Ovary (tissue), 3 donors: ENCODE measurements around the gene LMO1.

Source experiments
- CTCF ChIP-seq, 3 donors: fragments of 450-650 bp in 2 of 3; fragments of 200-600 bp in 1 of 3; IDR thresholded peaks; one replicate each; pipeline versions ENCODE4 v1.5.1 to v1.8.0; 2016 to 2022; ENCODE audit warnings: antibody characterized with exemption in 3 of 3, mild to moderate bottlenecking in 1 of 3
- EP300 ChIP-seq: sonication (generic); formaldehyde crosslinking; IDR thresholded peaks from one replicate; pipeline ENCODE4 v1.6.1; 2017; ENCODE audit warnings: antibody characterized with exemption
- POLR2A ChIP-seq: fragments of 450-650 bp; IDR thresholded peaks from one replicate; pipeline ENCODE4 v1.6.1; 2017; ENCODE audit warnings: antibody characterized with exemption, mild to moderate bottlenecking, moderate library complexity
- donor health status: DM: no; HTN: no; CAD: no.

- TF ChIP-seq EP300: no peak
- TF ChIP-seq CTCF (IDR thresholded peaks at IDR 0.05): no peak
- no peak for TF ChIP-seq POLR2A
Observed at GRCh38 chr11:8239040-8239439, 24.6 kb downstream of the LMO1 start.
